ENCODE measurements around the gene FAM217B.
"Not testable (repeated sequence)": the region's sequence is repeated elsewhere in the genome, so short reads cannot be mapped to it uniquely, and the experiment has no call there.

The FAM217B gene

GRCh38 chr20:59938696-59939051, 1.5 kb upstream of the FAM217B start:
- DNase-seq = peak in 5 of 56 donors; percentile 16 to 34 (median 24)

- no peak for DNase-seq
These were observed 924 bp upstream of the FAM217B start for GRCh38 chr20:59939052-59939878.

- DNase-seq = no peak
These were observed 385 bp upstream of the FAM217B start for GRCh38 chr20:59939879-59940128.

GRCh38 chr20:59940956-59941294, 736 bp downstream of the FAM217B start:
- DNase-seq = peak in 1 of 56 donors; percentile 67

- no peak for DNase-seq
These were observed 2.1 kb downstream of the FAM217B start for GRCh38 chr20:59942245-59942644.

- no peak for DNase-seq
These were observed 4.5 kb downstream of the FAM217B start for GRCh38 chr20:59944726-59945125.

GRCh38 chr20:59945175-59945574, 5.0 kb downstream of the FAM217B start:
- DNase-seq = no peak

- DNase-seq = no peak
These were observed 5.5 kb downstream of the FAM217B start for GRCh38 chr20:59945731-59946130.

GRCh38 chr20:59947376-59947775, 7.2 kb downstream of the FAM217B start:
- DNase-seq = no peak

GRCh38 chr20:59948212-59948611, 8.0 kb downstream of the FAM217B start:
- no peak for DNase-seq

- peak in 7 of 56 donors; percentile 5 to 48 (median 26) for DNase-seq
These were observed 8.9 kb downstream of the FAM217B start for GRCh38 chr20:59948828-59949720.

- no peak for DNase-seq
These were observed 9.7 kb downstream of the FAM217B start for GRCh38 chr20:59949911-59950310.

- no peak for DNase-seq
These were observed 14.5 kb downstream of the FAM217B start for GRCh38 chr20:59954718-59955117.

GRCh38 chr20:59955131-59955796, 15.1 kb downstream of the FAM217B start:
- DNase-seq = peak in 14 of 56 donors; percentile 17 to 48 (median 25)

GRCh38 chr20:59957568-59957967, 17.4 kb downstream of the FAM217B start:
- not testable (repeated sequence) for DNase-seq

- DNase-seq = no peak
These were observed 17.9 kb downstream of the FAM217B start, which contains the start of gene CDH26 for GRCh38 chr20:59958123-59958522. CDH26 (plus strand) TSS chr20:59958423; CDS start chr20:59958727, 304 bp downstream.

GRCh38 chr20:59958626-59959025, 18.4 kb downstream of the FAM217B start:
- no peak for DNase-seq

GRCh38 chr20:59961423-59961822, 21.2 kb downstream of the FAM217B start:
- DNase-seq = no peak

GRCh38 chr20:59962155-59962554, 22.0 kb downstream of the FAM217B start:
- DNase-seq = no peak

- peak in 20 of 56 donors; percentile 11 to 69 (median 36) for DNase-seq
These were observed 26.2 kb downstream of the FAM217B start for GRCh38 chr20:59966428-59966827.

GRCh38 chr20:59971428-59971827, 31.2 kb downstream of the FAM217B start:
- DNase-seq = no peak
